Transverse colon (tissue), 4 donors: ENCODE results near the gene FAM186B. TPM values are rescaled to one million over a fixed set of nuclear protein-coding genes. Genes with fewer than 3 reads are reported as not detected.

Experiments
- DNase-seq: peaks from one replicate; pipeline ENCODE4 v3.0.0-alpha.2; 2019
- H3K27ac ChIP-seq, 4 donors: fragments of 200-600 bp; sonication (generic); 2 replicates each; pipeline ENCODE4 v1.5.1; 2016 to 2018; ENCODE audit warnings: inconsistent platforms in 4 of 4
- H3K27me3 ChIP-seq: fragments of 200-600 bp; sonication (generic); 2 replicates; pipeline ENCODE4 v1.5.1; 2017; ENCODE audit warnings: inconsistent platforms
- H3K36me3 ChIP-seq, 4 donors: fragments of 200-600 bp; sonication (generic); 2 replicates each; pipeline ENCODE4 v1.5.1; 2017 to 2019; ENCODE audit warnings: inconsistent platforms in 4 of 4
- H3K4me1 ChIP-seq, 4 donors: fragments of 200-600 bp; sonication (generic); 2 replicates each; pipeline ENCODE4 v1.5.1; 2017 to 2020; ENCODE audit warnings: inconsistent platforms in 4 of 4
- H3K4me3 ChIP-seq, 4 donors: fragments of 200-600 bp; sonication (generic); 1 replicate in 1 of 4; 2 replicates in 3 of 4; pipeline versions ENCODE4 v1.5.1 to v1.6.1; 2017 to 2019; ENCODE audit warnings: inconsistent platforms in 4 of 4
- H3K9me3 ChIP-seq, 2 donors: fragments of 200-600 bp; sonication (generic); 2 replicates each; pipeline ENCODE4 v1.5.1; 2017 to 2019; ENCODE audit warnings: inconsistent platforms in 2 of 2
- EP300 ChIP-seq: sonication (generic); formaldehyde crosslinking; IDR thresholded peaks from one replicate; pipeline ENCODE4 v1.6.1; 2017; ENCODE audit warnings: antibody characterized with exemption, low read depth
- POLR2A ChIP-seq: fragments of 450-650 bp; IDR thresholded peaks from one replicate; pipeline ENCODE4 v1.6.1; 2016; ENCODE audit warnings: antibody characterized with exemption, mild to moderate bottlenecking, moderate library complexity
- POLR2AphosphoS5 ChIP-seq, 3 donors: sonication (generic); formaldehyde crosslinking; IDR thresholded peaks; one replicate each; pipeline ENCODE4 v1.6.1; 2016; ENCODE audit warnings: antibody characterized with exemption in 3 of 3
- WGBS, 2 donors: methylation state at CpG; one replicate each; pipeline ENCODE4 v1.1.5; 2018; ENCODE audit warnings: low coverage in 1 of 2; 5-methylcytosine and 5-hydroxymethylcytosine counted together
- in situ Hi-C, 4 donors: fragments of 200-750 bp; cut with MboI; loops; one replicate each; pipeline versions ENCODE4 v1.15.0 to v1.15.1; 2017; ENCODE audit warnings: low sequenced_read_pairs in 3 of 4, low pct_ligation_motif_present in 1 of 4, low pct_unique_long_range_greater_than_20kb in 1 of 4
- intact Hi-C: fragments of 100-400 bp; cut with DNase I; formaldehyde crosslinking; loops from one replicate; pipeline ENCODE4 v1.15.1; 2023; ENCODE audit warnings: low total_unique reads
- total RNA-seq, 4 donors: library from RNA; depleted of rRNA; stranded (reverse); fragments of >200 nt; gene quantifications; one replicate each; pipeline ENCODE4 v1.1.0, GENCODE V29; 2016
- TF ChIP-seq, protein P1 (sequence below), 5 experiments: fragments of 200-600 bp in 3 of 5; fragments of 450-650 bp in 2 of 5; sonication (generic) in 3 of 5; IDR thresholded peaks; 1 replicate in 2 of 5; 2 replicates in 3 of 5; pipeline ENCODE4 v1.5.1; 2016 to 2017; ENCODE audit warnings: antibody characterized with exemption in 5 of 5, inconsistent platforms in 3 of 5, mild to moderate bottlenecking in 2 of 5, moderate library complexity in 1 of 5

The FAM186B gene
- total RNA-seq, 4 donors from 2014 or later, result 0.14 to 0.64 TPM; not detected in 2

- TF ChIP-seq POLR2AphosphoS5 (IDR thresholded peaks at IDR 0.05) (no peak), POLR2A (no peak), EP300 (no peak)
- TF ChIP-seq, protein P1, sequence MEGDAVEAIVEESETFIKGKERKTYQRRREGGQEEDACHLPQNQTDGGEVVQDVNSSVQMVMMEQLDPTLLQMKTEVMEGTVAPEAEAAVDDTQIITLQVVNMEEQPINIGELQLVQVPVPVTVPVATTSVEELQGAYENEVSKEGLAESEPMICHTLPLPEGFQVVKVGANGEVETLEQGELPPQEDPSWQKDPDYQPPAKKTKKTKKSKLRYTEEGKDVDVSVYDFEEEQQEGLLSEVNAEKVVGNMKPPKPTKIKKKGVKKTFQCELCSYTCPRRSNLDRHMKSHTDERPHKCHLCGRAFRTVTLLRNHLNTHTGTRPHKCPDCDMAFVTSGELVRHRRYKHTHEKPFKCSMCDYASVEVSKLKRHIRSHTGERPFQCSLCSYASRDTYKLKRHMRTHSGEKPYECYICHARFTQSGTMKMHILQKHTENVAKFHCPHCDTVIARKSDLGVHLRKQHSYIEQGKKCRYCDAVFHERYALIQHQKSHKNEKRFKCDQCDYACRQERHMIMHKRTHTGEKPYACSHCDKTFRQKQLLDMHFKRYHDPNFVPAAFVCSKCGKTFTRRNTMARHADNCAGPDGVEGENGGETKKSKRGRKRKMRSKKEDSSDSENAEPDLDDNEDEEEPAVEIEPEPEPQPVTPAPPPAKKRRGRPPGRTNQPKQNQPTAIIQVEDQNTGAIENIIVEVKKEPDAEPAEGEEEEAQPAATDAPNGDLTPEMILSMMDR (IDR thresholded peaks at IDR 0.05), result no peak
- Histone ChIP-seq H3K36me3 (no peaks in the 10 kb centered on the region), H3K9me3 (no peaks in the 10 kb centered on the region), H3K27ac (no peak overlapping the region), H3K4me3 (no peak overlapping the region), H3K4me1 (peaks cover 2 to 18% (median 12%) of the 10 kb centered on the region in 4 donors), H3K27me3 (no peaks in the 10 kb centered on the region)
- 86% methylated on average over 1 of the region's 1 CpG; no CpG with 5 or more reads in 1 of the 2 donors for WGBS, 2 donors
- in situ Hi-C loops (no loop called here), intact Hi-C loops (no loop called here)
- no peak for DNase-seq
Measured at GRCh38 chr12:49626836-49627235, 21.4 kb upstream of the FAM186B start.

GRCh38 chr12:49626169-49626835 lies 20.9 kb upstream of the FAM186B start:
- Histone ChIP-seq H3K27ac (no peak overlapping the region), H3K9me3 (no peaks in the 10 kb centered on the region), H3K4me1 (peaks cover 6 to 23% (median 16%) of the 10 kb centered on the region in 4 donors), H3K36me3 (no peaks in the 10 kb centered on the region), H3K4me3 (no peak overlapping the region), H3K27me3 (no peaks in the 10 kb centered on the region)
- intact Hi-C loops (no loop called here), in situ Hi-C loops (no loop called here)
- no peak for DNase-seq
- TF ChIP-seq POLR2AphosphoS5 (IDR thresholded peaks at IDR 0.05) (no peak), EP300 (no peak), POLR2A (no peak)
- TF ChIP-seq, protein P1 (IDR thresholded peaks at IDR 0.05), result no peak
- WGBS, 2 donors, result 69 to 74% methylated on average over 6 of the region's 6 CpGs

- 64% methylated on average over 4 of the region's 4 CpGs; no CpG with 5 or more reads in 1 of the 2 donors for WGBS, 2 donors
- H3K27me3 ChIP-seq, result no peaks in the 10 kb centered on the region
- no peaks in the 10 kb centered on the region for H3K9me3 ChIP-seq
- H3K36me3 ChIP-seq, result no peaks in the 10 kb centered on the region
- H3K27ac ChIP-seq, result peak overlapping the region in 2 of 4 donors; percentile 87 to 89
- intact Hi-C loops, result no loop called here
- peaks cover 6 to 25% (median 16%) of the 10 kb centered on the region in 4 donors for H3K4me1 ChIP-seq
- in situ Hi-C loops, result no loop called here
- DNase-seq, result no peak
- H3K4me3 ChIP-seq, result no peak overlapping the region
- TF ChIP-seq POLR2A (no peak), EP300 (no peak), POLR2AphosphoS5 (IDR thresholded peaks at IDR 0.05) (no peak)
- TF ChIP-seq, protein P1 (IDR thresholded peaks at IDR 0.05), result no peak
Measured at GRCh38 chr12:49624921-49625577, 19.6 kb upstream of the FAM186B start.

GRCh38 chr12:49623142-49623904 lies 17.9 kb upstream of the FAM186B start, which contains the start of gene PRPF40B:
Gene PRPF40B (plus strand): TSS chr12:49623561. CDS start chr12:49623591, 30 bp downstream.
- TF ChIP-seq, protein P1 (IDR thresholded peaks at IDR 0.05), result peak in 4 of 5 experiments; percentile 27 to 56 (median 48)
- TF ChIP-seq POLR2A (peak; percentile 79), POLR2AphosphoS5 (IDR thresholded peaks at IDR 0.05) (peak; percentile 94 to 95 (median 94)), EP300 (no peak)

More at GRCh38 chr12:49623142-49623904, 17.9 kb upstream of the FAM186B start, which contains the start of gene PRPF40B:
- intact Hi-C loops (no loop called here), in situ Hi-C loops (no loop called here)
- WGBS, 2 donors, result 1 to 5% methylated on average over 14 to 19 of the region's 76 CpGs
- H3K36me3 ChIP-seq, result no peaks in the 10 kb centered on the region
- H3K4me3 ChIP-seq, result peak within 1 kb of the TSS; percentile 49 to 70 (median 53)
- H3K27ac ChIP-seq, result peak within 1 kb of the TSS; percentile 76 to 89 (median 86)
- peak; percentile 91 for DNase-seq
- H3K9me3 ChIP-seq, result no peaks in the 10 kb centered on the region
- H3K27me3 ChIP-seq, result no peaks in the 10 kb centered on the region
- H3K4me1 ChIP-seq, result peaks cover 6 to 25% (median 16%) of the 10 kb centered on the region in 4 donors
